GM18520 (cell line): ENCODE results near the gene SEC14L1.
"Not testable (repeated sequence)": the region's sequence is repeated elsewhere in the genome, so short reads cannot be mapped to it uniquely, and the experiment has no call there.

Experiments used
- ATAC-seq: cut with Tn5 transposase; IDR thresholded peaks from one replicate; pipeline ENCODE4 v1.9.1; 2021; ENCODE audit not compliant: unreplicated experiment

SEC14L1 gene

GRCh38 chr17:77231076-77231871 is 90.5 kb downstream of the SEC14L1 start:
- no peak for ATAC-seq

DNA sequence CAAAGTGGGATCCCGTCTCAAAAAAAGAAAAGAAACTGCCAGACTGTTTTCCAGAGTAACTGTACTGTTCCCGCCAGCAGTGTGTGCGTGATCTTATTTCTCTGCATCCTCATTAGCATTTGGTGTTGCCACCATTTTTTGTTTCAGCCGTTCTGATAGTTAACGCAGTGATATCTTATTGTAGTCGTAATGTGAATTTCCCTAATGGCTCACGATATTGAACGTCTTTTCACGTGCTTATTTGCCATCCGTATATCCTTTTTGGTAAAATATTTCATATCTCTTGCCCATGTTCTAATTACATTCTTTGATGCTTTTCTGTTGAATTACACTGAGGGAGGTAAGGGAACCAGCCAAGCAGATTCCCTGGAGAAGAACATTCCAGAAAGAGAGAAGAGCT is 92.4 kb downstream of the SEC14L1 start:
- ATAC-seq, result no peak

GRCh38 chr17:77233635-77234334 is 93.0 kb downstream of the SEC14L1 start:
- no peak for ATAC-seq

GRCh38 chr17:77234695-77235094 is 93.9 kb downstream of the SEC14L1 start:
- no peak for ATAC-seq

DNA sequence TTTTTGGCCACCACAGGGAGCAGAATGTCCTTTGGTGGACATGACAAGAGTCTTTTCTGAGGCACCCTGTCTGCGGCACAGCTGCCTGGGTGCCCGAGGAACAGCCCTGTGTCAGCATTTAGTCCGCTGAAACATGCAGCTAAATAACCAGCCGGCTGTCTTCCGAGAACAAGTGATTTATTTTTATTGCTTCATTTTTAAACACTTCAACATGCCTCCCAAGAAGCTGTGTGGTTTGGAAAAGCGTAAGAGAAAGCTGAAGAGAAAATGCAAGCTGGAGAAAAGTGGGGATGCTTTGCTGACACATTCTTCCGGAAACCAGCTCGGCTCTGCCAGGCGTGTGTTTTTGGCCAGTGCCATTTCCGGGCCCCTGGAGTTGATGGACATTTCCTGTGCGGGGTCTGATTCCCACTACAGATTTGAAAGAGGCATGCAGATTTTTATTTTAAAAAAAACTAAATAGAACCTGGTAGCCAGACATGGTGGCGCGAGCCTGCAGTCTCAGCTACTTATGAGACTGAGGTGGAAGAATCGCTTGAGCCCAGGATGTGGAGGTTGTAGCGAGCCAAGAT is 94.7 kb downstream of the SEC14L1 start:
- no peak for ATAC-seq

DNA sequence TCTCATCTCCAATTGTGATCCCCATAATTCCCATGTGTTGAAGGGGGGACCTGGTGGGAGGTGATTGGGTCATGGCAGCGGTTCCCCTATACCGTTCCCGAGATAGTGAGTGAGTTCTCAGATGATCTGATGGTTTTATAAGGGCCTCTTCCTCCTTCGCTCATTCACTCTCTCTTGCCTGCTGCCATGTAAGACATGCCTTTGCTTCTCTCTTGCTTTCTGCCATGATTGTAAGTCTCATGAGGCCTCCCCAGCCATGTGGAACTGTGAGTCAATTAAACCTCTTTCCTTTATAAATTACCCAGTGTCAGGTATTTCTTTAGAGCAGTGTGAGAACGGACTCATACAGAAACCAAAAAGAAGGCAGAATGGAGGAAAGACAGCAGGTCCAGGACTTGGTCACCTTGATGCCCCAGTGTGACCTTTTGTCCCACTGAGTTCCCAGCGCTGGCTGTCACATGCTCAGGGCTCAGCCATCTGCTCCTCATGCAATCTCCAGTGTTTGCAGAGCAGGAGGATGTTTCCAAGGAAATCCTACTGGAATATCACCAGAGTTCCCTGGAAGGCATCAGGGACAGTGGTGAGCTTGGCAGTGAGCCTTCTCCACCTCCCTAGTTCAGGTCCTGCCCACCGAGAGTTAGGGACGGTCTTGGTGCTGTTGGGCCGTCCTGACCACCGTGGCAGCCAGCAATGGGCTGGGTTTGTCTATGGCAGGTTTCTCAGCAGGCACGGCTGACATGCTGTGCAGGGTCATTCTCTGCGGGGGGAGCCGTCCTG is 96.7 kb downstream of the SEC14L1 start:
- ATAC-seq, result no peak

DNA sequence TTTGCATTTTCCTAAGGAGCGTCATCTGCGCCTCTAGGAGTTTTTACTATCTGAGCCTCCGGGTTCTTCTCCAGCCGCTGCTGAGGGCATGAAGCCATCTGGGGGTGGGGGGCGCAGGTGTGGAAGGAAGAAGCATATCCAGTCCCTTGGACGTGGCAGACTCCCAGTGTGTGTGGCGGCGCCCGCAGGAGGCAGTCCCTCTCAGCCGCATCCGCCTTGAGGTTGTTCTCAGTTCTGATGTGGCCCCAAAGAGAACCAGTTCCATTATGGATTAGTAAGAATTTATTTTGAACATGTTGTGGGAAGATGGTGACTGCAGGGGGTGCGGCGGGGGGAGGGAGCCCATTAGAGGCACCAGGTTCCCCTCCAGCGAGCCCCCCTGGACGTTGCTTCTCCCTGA is 100.2 kb downstream of the SEC14L1 start:
- no peak for ATAC-seq

GRCh38 chr17:77242118-77242851 is 101.5 kb downstream of the SEC14L1 start:
- ATAC-seq, result no peak

DNA sequence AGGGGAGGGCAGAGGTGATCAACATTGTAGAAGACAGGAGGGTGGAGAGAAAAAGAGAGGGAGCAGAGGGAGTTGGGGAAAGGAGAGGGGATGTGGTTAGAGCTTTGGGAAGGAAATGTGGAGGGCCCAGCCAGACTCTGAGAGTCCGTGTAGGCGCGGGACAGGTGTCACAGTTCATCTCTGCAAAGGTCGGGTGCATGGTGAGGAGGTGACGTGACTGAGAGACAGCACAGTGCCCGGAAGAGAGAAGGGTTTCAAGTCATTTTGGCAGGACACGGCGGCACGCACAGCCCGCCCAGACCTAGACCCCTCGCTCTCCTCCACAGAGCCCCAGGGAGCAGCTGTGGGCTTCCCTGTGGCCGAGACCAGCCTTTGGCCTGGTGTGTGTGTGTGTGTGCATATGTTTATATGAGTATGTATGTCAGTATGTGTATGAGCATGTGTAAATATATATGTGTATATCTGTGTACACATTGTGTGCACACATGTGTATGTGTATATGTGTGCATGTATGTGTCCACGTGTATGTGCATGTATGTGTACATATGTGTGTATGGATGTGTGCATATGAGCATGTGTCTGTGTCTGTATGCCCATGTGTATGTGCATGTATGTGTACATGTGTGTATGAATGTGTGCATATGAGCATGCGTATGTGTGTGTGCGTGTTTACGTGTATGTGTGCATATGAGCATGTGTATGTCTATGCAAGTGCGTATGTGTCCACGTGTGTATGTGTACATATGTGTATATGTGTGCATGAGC is 104.6 kb downstream of the SEC14L1 start:
- no peak for ATAC-seq

DNA sequence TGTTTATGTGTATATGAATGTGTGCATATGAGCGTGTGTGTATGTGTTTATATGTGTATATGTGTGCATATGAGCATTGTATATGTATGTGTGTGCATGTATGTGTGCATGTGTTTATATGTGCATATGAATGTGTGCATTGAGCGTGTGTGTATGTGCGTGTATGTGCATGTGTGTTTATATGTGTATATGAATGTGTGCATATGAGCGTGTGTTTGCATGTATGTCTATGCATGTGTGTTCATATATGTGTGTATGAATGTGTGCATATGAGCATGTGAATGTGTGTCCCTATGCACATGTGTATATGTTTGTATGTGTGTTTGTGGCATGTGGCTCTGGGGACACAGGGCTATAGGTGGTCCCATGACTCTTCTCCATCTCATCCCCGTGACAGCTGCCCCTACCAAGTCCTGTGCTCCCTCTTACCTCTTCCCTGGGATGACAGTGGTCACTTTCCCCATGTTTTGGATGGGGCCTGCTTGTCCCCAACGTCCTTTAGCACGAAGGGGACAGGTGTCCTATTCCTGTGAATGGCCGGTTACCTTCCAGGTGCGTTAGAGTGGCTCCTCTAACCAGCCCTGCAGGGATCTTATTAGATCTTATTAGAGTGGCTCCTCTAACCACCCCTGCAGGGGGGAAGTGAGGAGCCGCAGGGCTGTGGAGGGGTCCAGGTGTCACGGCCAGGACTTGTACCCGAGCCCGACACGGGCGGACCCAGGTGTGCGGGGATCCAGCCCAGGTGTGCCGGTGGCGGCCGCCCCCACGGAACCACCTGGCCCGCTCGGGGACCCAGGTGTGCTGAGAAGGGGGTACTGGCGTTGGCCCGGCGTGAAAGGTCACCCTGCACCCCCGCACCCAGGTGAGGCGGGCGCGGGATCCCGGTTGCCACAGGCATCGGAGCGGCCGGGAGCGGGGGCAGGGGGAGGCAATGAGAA is 105.6 kb downstream of the SEC14L1 start:
- no peak for ATAC-seq

GRCh38 chr17:77247048-77247541 is 106.3 kb downstream of the SEC14L1 start:
- peak; percentile 55 for ATAC-seq

DNA sequence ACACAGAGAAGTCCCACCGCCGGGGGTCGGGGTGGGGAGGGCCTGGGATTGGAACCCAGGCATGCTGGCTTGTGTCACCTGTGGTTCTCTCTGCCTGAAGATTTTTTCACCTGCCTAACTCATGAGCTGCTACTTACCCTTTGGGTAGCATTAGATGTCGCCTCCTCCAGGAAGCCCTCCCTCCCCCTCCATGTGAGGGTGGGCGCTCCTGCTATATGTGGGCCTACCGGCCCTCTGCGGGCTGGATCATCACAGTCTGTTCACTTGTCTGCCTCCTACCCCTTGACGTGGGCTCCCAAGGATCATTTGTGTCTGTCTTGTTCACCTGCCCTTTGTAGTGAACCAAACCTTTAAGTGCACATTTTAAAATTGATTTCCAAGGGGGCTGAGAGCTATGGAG is 106.8 kb downstream of the SEC14L1 start:
- ATAC-seq, result no peak

DNA sequence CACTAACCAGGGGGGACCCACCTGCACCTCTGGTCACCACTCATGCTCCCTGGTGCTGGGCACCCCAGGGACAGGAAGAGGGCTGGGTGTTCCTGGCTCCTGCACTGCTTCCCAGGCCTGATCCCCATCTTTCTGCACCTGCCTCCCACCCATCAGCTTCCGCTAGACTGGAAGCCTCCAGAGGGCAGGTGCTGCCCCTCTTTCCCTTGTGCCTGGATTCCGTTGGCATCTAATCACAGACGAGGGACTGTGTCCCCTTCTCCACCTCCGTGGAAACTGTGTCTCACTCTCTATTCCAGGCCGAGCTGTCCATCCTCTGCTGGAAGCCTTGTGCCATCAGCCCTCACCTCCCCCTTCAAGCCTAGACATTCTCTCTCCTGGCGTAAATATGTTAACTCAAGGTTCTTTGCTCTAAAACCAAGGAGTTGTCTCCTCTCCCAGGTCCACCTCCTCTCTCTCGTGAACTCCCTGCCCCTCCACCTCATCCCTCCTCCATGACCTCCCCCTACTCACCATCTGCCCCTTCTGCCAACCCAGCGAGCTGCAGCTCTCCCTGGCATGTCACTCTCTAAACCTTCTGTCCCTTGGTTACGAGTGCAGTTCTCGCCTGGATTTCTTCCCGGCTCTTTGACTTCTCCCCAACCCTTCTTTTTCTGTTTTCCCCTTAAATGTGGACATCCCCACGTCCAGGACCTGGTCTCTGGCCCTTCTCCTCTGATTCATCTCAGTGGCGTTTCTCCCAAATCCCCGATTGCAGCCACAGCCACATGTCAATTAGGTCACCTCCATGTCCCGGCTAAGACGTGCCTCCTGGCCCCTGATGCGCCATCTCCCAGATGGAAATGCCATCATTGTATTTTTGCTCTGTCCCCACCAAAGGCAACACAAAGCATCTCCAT is 107.7 kb downstream of the SEC14L1 start:
- no peak for ATAC-seq

- ATAC-seq, result no peak
Observed at GRCh38 chr17:77251622-77252183, 110.9 kb downstream of the SEC14L1 start.

DNA sequence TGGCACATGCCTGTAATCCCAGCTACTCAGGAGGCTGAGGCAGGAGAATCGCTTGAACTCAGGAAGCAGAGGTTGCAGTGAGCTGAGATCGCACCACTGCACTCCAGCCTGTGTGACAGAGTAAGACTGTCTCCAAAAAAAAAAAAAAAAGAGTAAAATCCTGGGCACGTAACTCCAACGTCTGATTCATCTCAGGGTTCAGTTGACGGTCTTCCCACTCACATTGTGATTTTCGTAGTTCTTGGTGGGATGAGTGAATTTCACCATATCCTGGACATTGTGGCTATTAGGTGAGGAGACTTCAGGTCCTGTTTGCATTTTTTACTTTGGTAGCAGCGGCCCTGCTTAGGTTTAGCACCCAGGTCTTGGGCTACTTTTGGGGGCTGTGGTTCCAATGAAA is 111.5 kb downstream of the SEC14L1 start:
- ATAC-seq, result not testable (repeated sequence)

- ATAC-seq, result no peak
Observed at GRCh38 chr17:77253611-77254051, 112.9 kb downstream of the SEC14L1 start.
